Activated CD4-positive, alpha-beta T cell treated with anti-CD3 and anti-CD28 coated beads for 24 hours (primary cell): ENCODE results near the gene VIPR1.

Experiments
- DNase-seq, 2 donors: peaks; one replicate each; pipeline ENCODE4 v3.0.0-alpha.2; 2020; ENCODE audit warnings: low read depth in 2 of 2

Gene VIPR1

DNA sequence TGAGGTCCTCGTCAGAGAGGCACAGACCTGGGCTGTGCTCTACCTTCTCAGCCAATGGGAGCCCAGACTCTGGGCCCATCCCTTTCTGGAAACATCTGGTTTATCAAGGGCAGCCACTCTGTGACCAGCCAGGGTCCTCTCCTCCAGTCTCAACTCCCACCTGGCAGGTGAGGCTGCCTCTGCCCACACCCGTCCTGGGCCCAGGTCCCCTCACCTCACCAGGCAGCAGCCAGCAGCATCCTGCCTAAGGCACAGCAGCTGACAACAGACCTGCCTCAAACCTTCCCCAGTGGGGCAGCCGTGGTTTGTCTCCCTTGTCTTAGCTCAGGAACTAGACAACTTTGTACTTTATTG lies 8.7 kb upstream of the VIPR1 start:
- DNase-seq, result no peak

DNA sequence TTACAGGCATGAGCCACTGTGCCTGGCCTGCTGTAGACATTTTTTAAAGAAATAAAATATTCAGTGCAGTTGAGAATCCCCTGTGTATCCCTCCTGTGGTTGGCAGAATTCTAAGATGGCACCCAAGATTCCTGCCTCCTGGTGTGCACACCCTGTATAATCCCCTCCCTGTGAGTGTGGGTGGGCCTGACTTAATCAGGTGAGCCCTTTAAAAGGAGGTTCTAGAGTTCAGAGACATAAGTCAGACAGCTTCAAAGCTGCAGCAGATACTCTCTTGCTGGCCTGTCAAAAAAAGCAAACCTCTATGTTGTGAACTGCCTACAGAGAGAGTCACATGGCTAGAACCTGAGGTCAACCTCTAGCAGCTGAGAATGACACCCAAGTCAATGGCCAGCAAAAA lies 7.0 kb upstream of the VIPR1 start:
- DNase-seq, result no peak

GRCh38 chr3:42497009-42497731 lies 5.3 kb upstream of the VIPR1 start:
- no peak for DNase-seq

GRCh38 chr3:42498034-42498433 lies 4.4 kb upstream of the VIPR1 start:
- DNase-seq, result no peak

DNA sequence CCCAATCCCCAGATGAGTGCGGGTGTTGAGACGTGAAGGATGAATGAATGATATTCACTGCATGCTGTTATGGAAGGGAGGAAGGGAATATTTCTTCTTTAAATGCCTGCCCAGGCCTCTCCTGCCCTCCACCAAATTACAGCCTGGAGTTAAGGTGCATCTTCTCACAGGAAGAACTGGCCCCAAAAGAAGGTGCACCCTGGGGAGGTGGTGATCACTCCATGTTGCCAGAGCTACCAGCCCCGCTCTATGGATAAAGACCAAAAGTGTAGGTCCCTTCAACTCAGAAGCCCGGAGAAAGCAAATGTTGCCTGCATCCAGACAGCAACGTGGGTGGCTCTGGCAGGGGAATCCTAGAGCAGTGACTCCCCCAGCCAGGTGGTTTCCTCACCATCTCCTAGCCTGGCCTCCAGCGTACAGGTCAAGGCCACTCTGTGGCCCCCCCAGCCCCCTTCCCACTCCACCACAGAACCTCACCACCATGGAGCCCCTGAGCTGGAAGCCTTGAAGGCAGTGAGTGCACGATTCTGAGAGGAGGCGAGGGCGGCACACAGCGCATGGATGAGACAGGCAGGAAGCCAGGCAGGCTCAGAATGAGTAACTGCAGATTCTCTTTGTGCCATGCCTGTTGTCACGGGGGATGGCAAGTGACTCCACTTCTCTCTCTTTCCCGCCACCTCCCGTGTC lies 3.5 kb upstream of the VIPR1 start:
- no peak for DNase-seq

DNA sequence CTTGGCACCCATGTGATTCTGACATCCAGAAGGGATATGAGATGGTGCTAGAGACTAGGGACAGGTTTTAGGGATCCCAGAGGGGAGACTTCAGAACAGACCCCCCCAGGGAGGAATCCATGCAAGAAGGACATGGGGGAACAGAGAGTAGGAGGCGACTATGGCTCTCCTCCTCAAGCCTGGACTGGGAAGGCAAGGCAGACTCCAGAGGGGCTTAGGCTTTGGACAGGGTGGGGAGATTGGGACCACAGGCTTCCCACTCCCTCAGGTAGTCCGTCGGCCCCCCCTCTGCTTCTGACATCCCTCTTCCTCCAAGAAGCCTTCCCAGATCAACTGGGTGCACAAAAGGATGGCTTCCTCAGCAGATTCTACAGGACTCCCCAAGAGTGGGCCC lies 3.0 kb upstream of the VIPR1 start:
- DNase-seq, result no peak

- DNase-seq, result no peak
Measured at GRCh38 chr3:42500091-42500490, 2.4 kb upstream of the VIPR1 start.

DNA sequence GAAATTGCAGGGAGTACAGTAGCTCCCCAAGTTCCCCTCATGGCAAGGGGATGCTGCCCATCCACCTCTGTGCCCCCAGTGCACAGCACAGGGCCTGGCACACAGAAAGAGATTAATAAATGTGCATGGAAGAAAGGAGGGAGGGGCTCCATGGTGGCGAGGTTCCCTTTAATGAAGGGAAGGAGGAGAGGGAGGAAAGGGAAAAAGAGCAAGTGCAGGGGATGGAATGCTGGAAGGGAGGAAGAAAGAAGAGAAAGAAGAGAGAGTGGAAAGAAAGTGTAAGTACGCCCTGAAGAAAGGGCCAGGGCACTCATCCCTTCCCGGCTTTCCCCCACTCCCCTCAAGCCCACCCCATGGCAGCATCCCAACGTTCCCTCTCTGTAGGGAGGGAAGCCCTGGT lies 1.5 kb upstream of the VIPR1 start:
- no peak for DNase-seq

DNA sequence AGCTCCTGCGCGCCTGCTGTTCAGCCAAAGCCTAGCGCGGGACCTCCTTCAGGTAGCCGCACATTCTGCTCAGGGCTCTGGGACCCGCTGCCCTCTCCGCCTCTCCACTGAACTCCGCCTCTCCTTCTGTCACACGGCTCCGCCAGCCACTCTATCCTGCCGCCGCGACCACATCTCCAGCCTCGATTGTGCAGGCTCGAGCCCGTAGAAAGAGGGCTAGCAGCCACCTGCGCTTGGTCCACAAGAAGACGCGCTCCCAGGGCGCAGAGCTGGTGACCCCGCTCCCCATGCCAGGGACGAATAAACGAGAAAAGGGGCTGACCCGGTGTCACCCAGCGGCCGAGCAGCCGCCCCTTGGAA lies 1.1 kb upstream of the VIPR1 start:
- no peak for DNase-seq

DNA sequence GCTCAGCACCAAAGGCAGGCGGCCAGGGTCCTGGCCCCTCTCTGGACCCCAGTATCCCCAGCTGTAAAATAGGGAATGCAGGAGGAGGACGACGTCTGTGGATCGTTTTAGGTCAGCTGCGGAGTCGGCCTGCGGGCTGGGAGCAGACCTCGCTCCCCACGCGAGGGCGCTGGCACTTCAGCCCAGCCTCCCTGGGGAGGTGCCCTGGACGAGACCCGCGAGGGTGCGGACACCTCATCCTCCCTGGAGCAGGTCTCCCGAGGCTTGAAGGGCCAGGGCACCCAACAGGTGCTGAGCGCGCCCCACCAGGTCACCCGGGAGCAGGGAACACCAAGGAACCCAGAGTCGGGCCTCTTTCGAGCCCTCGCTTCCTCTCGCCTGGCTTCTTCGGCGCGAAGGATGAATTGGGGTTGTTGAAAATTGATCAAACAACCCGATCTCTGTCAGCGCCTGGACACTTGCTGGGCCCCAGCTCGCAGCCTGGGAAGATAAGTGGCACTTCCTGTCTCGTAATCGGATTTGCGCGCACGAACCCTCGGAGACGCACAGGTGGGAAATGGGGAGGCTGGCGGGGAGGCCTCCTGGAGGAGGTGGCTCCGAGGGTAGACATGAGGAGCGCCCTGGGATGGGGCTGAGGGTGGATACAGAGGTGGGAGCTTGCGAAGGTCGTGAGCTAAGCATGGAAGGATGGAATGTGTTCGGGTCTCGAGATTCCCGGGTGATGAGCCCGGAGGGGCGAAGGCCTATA lies 588 bp upstream of the VIPR1 start:
- peak; percentile 38 to 41 for DNase-seq

GRCh38 chr3:42503251-42503924 lies 945 bp downstream of the VIPR1 start:
- DNase-seq, result no peak

- no peak for DNase-seq
Measured at GRCh38 chr3:42503957-42504333, 1.5 kb downstream of the VIPR1 start.

GRCh38 chr3:42504334-42505127 lies 2.1 kb downstream of the VIPR1 start:
- DNase-seq, result no peak

GRCh38 chr3:42505128-42505848 lies 2.8 kb downstream of the VIPR1 start:
- no peak for DNase-seq

DNA sequence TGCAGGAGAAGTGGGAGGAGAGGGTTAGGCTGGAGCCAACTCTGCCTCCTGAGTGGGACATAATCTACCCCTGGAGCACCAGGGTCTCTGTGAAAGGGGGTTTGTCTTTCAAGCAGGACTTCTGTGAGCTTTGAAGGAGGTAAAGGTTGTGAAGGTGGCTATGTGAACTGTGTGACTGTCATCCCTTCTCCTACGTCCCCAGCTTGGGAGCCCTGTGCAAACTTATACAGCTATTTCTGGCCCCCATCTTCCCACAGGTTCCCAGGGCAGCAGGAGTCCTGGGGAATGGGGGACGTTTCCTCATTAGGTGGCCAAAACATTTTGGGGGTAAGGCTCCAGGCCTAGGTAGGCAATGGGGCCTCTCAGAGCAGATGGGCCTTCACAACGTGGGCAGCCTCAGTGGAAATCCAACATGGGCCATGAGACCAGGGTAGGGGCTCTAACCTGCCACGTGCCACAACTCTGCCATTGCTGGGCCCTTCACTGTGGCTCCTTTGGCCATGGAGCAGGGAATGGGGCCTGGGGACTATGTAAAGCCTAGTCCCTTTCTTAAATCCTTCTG lies 3.5 kb downstream of the VIPR1 start:
- DNase-seq, result no peak

- no peak for DNase-seq
Measured at GRCh38 chr3:42507252-42507651, 4.8 kb downstream of the VIPR1 start.

DNA sequence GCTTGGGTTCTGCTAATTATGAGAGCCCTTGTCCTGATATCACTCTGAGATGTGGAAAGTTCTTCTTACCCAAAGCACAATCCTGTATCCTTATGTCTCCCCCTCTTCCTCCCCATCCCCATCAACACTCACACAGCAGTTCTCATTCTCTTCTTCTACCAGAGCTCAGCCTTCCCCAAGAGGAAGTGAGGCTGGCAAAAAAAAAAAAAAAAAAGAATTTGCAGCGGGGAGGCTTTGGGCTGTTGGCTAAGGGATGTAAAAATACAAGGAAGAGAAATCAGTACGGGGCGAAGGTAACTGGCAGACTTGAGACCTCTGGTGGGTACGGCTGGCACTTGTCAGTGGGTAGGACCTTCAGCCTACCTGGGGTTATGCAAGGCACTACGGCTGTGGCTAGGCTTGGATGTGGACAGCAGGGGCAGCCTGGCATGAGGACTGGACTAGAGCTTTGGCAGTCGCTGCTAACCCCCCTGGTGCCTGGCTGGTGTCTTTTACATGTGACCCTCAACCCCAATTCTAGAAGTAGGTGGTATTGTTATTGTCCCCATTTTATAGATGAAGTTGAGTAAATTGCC lies 5.4 kb downstream of the VIPR1 start:
- no peak for DNase-seq

DNA sequence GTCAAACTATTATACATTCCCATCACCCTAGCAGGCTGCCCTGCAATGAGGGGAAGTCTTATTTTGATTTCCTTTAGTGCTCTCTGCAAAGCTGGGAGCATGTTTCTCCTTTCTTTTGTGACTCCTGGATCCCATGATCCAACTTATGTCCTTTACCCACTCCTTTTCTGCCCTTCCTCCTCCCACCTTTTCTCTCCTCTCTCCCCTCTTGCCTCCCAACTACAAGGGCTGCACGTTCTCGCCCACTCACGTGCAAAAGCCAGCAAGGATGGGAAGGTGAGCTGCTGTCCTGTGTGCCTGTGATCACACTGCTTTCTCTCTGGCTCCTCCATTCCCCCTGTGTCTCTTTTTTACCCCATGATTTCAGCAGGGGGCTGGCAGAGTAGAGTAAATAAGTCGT lies 6.1 kb downstream of the VIPR1 start:
- no peak for DNase-seq

DNA sequence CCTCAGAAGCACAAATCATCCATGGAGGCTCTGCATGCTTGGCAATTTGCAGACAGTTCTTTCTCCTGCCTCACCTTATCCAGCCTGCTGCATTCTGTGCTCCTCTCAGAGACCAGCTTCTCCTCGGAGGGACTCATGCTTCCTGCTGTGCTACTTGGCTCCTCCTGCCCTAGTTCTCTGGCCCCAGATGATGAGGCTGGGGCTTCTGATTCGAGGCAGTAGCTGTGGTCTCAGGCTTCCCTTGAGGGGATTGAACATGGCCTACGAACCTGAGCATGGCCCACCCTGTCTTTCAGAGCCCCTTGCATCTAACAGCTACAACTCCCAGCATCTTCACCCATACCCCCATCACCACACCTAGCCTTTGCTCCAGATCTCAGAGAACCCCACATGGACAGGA lies 6.7 kb downstream of the VIPR1 start:
- no peak for DNase-seq

DNA sequence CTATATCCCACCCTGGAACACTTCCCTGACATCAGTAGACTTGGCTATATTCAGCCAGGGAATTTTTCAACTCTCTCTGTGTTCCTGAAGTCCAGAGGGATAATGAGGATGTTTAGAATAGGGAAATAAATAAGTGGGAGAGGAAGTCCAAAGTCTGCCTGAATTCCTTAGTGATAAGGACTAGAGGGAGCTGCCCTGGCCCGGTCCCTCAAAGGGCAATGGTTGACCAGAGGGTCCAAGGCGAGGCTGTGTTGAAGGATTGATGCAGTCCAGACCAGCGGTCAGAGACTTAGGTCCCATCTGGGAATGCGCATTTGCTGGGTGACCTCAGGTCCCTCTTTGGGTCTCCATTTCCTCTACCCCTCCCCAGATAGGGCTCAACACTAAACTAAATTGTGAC lies 7.9 kb downstream of the VIPR1 start:
- no peak for DNase-seq
